Heart left ventricle (tissue), 16 donors: ENCODE measurements around the gene PRR14. TPM values are rescaled to one million over a fixed set of nuclear protein-coding genes. Genes with fewer than 3 reads are reported as not detected.

Experiments
- ATAC-seq, 4 donors: fragments of 200-7000 bp; cut with Tn5 transposase; one replicate each; pipeline ENCODE4 v1.9.1; 2020 to 2022; ENCODE audit warnings: moderate library complexity in 4 of 4, mild to moderate bottlenecking in 3 of 4, moderate number of reproducible peaks in 1 of 4
- DNase-seq, 5 donors: peaks; one replicate each; pipeline ENCODE4 v3.0.0-alpha.2; 2020
- H3K27ac ChIP-seq, 12 donors: fragments of 200-600 bp; sonication (generic) in 4 of 12; one replicate each; pipeline versions ENCODE4 v1.5.0 to v1.8.0; 2016 to 2022; ENCODE audit warnings: mild to moderate bottlenecking in 2 of 12
- H3K27me3 ChIP-seq, 9 donors: fragments of 200-600 bp; sonication (generic) in 2 of 9; one replicate each; pipeline versions ENCODE4 v1.5.1 to v1.8.0; 2016 to 2022; ENCODE audit warnings: mild to moderate bottlenecking in 3 of 9
- H3K36me3 ChIP-seq, 9 donors: fragments of 200-600 bp; sonication (generic) in 2 of 9; one replicate each; pipeline versions ENCODE4 v1.5.0 to v1.8.0; 2018 to 2022; ENCODE audit warnings: mild to moderate bottlenecking in 2 of 9
- H3K4me1 ChIP-seq, 12 donors: fragments of 200-600 bp; sonication (generic) in 4 of 12; one replicate each; pipeline versions ENCODE4 v1.5.0 to v1.8.0; 2016 to 2022; ENCODE audit warnings: mild to moderate bottlenecking in 3 of 12
- H3K4me3 ChIP-seq, 12 donors: fragments of 200-600 bp; sonication (generic) in 4 of 12; one replicate each; pipeline versions ENCODE4 v1.5.0 to v1.8.0; 2017 to 2022; ENCODE audit warnings: mild to moderate bottlenecking in 9 of 12, moderate library complexity in 4 of 12
- H3K9me3 ChIP-seq, 12 donors: fragments of 200-600 bp; sonication (generic) in 4 of 12; one replicate each; pipeline versions ENCODE4 v1.5.0 to v1.8.0; 2016 to 2022; ENCODE audit warnings: mild to moderate bottlenecking in 1 of 12
- POLR2A ChIP-seq, 2 donors: fragments of 450-650 bp; IDR thresholded peaks; one replicate each; pipeline ENCODE4 v1.6.1; 2017; ENCODE audit warnings: antibody characterized with exemption in 2 of 2, mild to moderate bottlenecking in 2 of 2, moderate library complexity in 2 of 2
- WGBS, 4 donors: extraction: QIAGEN DNeasy Blood & Tissue Kit in 2 of 4; methylation state at CpG; one replicate each; pipeline versions ENCODE4 v1.1.5 to v1.1.7; 2013 to 2018; 5-methylcytosine and 5-hydroxymethylcytosine counted together
- intact Hi-C, 10 donors: fragments of 100-400 bp; cut with DNase I; formaldehyde crosslinking; loops; one replicate each; pipeline versions ENCODE4 v1.11.1 to v1.14.2; 2022
- polyA plus RNA-seq, 2 donors: library from polyadenylated mRNA; stranded (reverse); fragments of 200-250 nt; gene quantifications; one replicate each; pipeline ENCODE4 v1.2.3, GENCODE V29; 2013
- total RNA-seq, 9 donors: library from RNA; depleted of rRNA in 2 of 9; stranded (reverse); fragments of >200 nt in 2 of 9; fragmentation: NEBNext Ultra II Directional in 3 of 9; extraction: Animal tissue kit (Norgen Biotek cat#: 25700) in 3 of 9; gene quantifications; one replicate each; pipeline versions ENCODE4 v1.1.0 to v1.2.4, GENCODE V29; 2016 to 2023
- TF ChIP-seq, protein P1 (sequence below), 12 donors: fragments of 200-600 bp; sonication (generic) in 4 of 12; IDR thresholded peaks; one replicate each; pipeline versions ENCODE4 v1.5.0 to v1.8.0; 2018 to 2022; ENCODE audit warnings: antibody characterized with exemption in 12 of 12, mild to moderate bottlenecking in 5 of 12
- donor health status: ischemic (EF 13 %, LVEDD 7.1; RV severe dilation, severe dysfunction).
- donor health status: healthy with polysubstance abuse.
- donor health status: DM: no; HTN: yes; CAD: no.
- donor health status: DM: no; HTN: no; CAD: no.
- donor health status: ischemic (EF 25% LVEDD 6.9; RV normal size, moderate dysfunction).
- donor health status: ischemic (EF 25% LVEDD 5.7; RV mildly dilated, moderate dysfunction).
- donor health status: healthy.
- donor health status: DM: yes; HTN: yes; CAD: no.
- donor health status: ischemic (EF 35%, LVEDD 5.7; RV mildly dilated, moderate dysfunction).
- donor health status: nonischemic (EF 11% LVEDD 7.7; RV severe dilation, severe dysfunction).
- donor health status: DM: yes; HTN: yes; CAD: no.
- donor health status: PGD.
- donor health status: ischemic (EF 29% LVEDD 5.4; RV normal size, mild dysfunction).
- donor health status: nonischemic (EF 23%, LVEDD 6.1; RV moderate dilation, normal function).

The PRR14 gene
- total and polyA plus RNA-seq, 11 donors: 12.3 to 26.6 (median 22.1) TPM

DNA sequence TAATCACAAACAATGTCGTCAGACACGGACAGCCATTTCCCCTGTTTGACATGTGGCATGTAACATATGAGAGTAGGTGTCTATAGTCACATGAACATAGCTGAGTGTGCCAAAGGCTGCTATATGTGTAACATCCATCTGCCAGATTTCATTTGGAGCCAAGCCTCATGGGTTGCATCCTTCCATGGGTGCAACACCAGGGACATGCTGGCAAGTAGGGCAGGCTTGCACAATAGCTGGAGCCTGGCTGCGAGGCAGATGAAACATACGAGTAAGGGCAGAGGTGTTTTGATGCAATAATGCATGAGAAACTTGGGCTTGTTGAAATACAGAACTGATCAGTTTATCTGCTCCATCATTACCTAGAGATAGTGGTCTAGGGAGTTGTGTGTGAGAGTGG lies 31.6 kb upstream of the PRR14 start:
- Histone ChIP-seq H3K9me3 (no peaks in the 10 kb centered on the region), H3K4me3 (no peak overlapping the region), H3K4me1 (peaks cover 0 to 7% (median 0%) of the 10 kb centered on the region in 12 donors), H3K27ac (no peak overlapping the region), H3K36me3 (no peaks in the 10 kb centered on the region), H3K27me3 (no peaks in the 10 kb centered on the region)
- WGBS, 4 donors: 83 to 90% (median 86%) methylated on average over 4 of the region's 4 CpGs
- TF ChIP-seq POLR2A (IDR thresholded peaks at IDR 0.05): no peak
- TF ChIP-seq, protein P1, sequence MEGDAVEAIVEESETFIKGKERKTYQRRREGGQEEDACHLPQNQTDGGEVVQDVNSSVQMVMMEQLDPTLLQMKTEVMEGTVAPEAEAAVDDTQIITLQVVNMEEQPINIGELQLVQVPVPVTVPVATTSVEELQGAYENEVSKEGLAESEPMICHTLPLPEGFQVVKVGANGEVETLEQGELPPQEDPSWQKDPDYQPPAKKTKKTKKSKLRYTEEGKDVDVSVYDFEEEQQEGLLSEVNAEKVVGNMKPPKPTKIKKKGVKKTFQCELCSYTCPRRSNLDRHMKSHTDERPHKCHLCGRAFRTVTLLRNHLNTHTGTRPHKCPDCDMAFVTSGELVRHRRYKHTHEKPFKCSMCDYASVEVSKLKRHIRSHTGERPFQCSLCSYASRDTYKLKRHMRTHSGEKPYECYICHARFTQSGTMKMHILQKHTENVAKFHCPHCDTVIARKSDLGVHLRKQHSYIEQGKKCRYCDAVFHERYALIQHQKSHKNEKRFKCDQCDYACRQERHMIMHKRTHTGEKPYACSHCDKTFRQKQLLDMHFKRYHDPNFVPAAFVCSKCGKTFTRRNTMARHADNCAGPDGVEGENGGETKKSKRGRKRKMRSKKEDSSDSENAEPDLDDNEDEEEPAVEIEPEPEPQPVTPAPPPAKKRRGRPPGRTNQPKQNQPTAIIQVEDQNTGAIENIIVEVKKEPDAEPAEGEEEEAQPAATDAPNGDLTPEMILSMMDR (IDR thresholded peaks at IDR 0.05): no peak
- ATAC-seq (no peak), DNase-seq (no peak)
- intact Hi-C loops: loop anchor here in 2 of 10 donors (5.0 to 10.0 kb wide), 2 partner anchors 172 to 174 kb away; partner anchors contain the start of gene SEPHS2 (in 2 of the 2)

DNA sequence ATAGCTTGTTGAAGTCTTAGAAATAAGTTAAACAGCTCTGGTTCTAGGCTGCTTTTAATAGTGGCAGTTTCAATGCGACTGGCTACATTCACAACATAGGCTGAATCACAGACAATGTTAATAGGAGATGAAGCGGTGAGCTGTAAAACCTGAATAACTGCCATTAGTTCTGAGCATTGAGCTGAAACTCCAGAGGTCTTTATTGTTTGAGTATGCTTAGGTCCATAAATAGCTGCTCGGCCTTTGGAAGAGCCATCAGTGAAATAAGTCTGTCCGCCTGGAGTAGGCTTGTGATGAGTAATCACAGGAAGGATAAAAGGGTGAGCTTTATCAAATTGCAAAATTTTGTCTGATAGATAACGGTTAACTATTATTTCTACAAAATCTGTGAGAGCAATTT lies 31.1 kb upstream of the PRR14 start:
- DNase-seq (no peak), ATAC-seq (no peak)
- Histone ChIP-seq H3K9me3 (no peaks in the 10 kb centered on the region), H3K27me3 (no peaks in the 10 kb centered on the region), H3K27ac (no peak overlapping the region), H3K36me3 (no peaks in the 10 kb centered on the region), H3K4me3 (no peak overlapping the region), H3K4me1 (peaks cover 0 to 4% (median 0%) of the 10 kb centered on the region in 12 donors)
- WGBS, 4 donors: 84 to 89% (median 87%) methylated on average over 5 of the region's 5 CpGs
- intact Hi-C loops: loop anchor here in 5 of 10 donors (5.0 to 10.0 kb wide), 5 partner anchors 85 to 185 kb away; partner anchors contain the start of genes DCTPP1 (in 2 of the 5), SEPHS2 (in 2 of the 5) and ZNF747 (in 1 of the 5)
- TF ChIP-seq POLR2A (IDR thresholded peaks at IDR 0.05): no peak
- TF ChIP-seq, protein P1 (IDR thresholded peaks at IDR 0.05): no peak

DNA sequence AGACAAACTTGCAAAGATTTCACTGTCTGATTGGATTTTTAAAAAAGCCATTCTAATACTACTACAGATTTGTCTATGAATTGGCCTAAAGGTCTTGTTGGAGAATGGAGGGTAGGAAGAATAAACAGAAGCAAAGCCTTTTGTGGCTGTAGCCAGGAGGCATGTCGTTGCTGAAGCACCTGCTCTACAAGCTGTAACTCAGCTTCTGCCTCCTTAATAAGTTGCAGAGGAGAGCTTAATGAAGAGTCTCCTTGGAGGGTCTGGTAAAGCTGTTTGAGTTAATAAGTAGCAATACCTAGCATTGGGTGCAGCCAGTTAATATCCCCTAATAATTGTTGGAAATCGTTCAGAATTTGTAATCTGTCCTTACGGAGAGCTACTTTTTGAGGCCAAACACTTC lies 30.6 kb upstream of the PRR14 start:
- 60 to 66% (median 64%) methylated on average over 3 of the region's 3 CpGs for WGBS, 4 donors
- TF ChIP-seq POLR2A (IDR thresholded peaks at IDR 0.05): no peak
- TF ChIP-seq, protein P1 (IDR thresholded peaks at IDR 0.05): no peak
- intact Hi-C loops: loop anchor here in 3 of 10 donors (5.0 to 10.0 kb wide), 3 partner anchors 85 to 185 kb away; partner anchors contain the start of genes DCTPP1 (in 2 of the 3) and ZNF747 (in 1 of the 3)
- no peak for ATAC-seq
- Histone ChIP-seq H3K27me3 (no peaks in the 10 kb centered on the region), H3K4me1 (peaks cover 0 to 4% (median 0%) of the 10 kb centered on the region in 12 donors), H3K27ac (no peak overlapping the region), H3K36me3 (no peaks in the 10 kb centered on the region), H3K9me3 (no peaks in the 10 kb centered on the region), H3K4me3 (no peak overlapping the region)
- no peak for DNase-seq

DNA sequence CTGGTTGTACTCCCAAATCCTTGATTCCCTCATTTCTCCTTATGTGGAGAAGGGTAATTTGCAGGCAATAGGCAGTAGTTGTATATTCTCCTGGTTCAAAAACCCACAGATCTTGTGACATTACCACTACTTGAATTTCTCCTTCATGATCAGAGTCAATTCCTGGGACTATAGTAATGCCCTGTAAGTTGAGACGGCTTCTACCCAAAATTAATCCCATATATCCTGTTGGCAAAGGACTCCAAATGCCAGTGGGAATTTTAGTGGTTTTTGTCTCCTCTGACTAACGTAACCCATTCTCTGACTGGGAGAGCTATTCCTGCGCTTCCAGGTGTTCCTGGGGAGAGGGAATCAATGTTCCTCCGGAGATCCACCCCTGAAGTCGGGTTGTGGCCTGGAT lies 29.0 kb upstream of the PRR14 start:
- Histone ChIP-seq H3K36me3 (no peaks in the 10 kb centered on the region), H3K4me3 (no peak overlapping the region), H3K27ac (no peak overlapping the region), H3K4me1 (peaks cover 0 to 4% (median 0%) of the 10 kb centered on the region in 12 donors), H3K27me3 (no peaks in the 10 kb centered on the region), H3K9me3 (no peaks in the 10 kb centered on the region)
- intact Hi-C loops: loop anchor here in 3 of 10 donors (5.0 to 10.0 kb wide), 3 partner anchors 87 to 187 kb away; partner anchors contain the start of genes DCTPP1 (in 2 of the 3) and ZNF747 (in 1 of the 3)
- DNase-seq (no peak), ATAC-seq (no peak)
- no peak for TF ChIP-seq POLR2A (IDR thresholded peaks at IDR 0.05)
- TF ChIP-seq, protein P1 (IDR thresholded peaks at IDR 0.05): no peak
- 64 to 84% (median 80%) methylated on average over 5 of the region's 5 CpGs for WGBS, 4 donors
